Lung (tissue), 12 donors: Measurements from ENCODE around the gene ZC3H11A. TPM values are rescaled to one million over a fixed set of nuclear protein-coding genes. Genes with fewer than 3 reads are reported as not detected.

Experiments used
- ATAC-seq: fragments of 200-7000 bp; cut with Tn5 transposase; one replicate; pipeline ENCODE4 v1.9.1; 2020; ENCODE audit warnings: moderate number of reproducible peaks; ENCODE audit not compliant: insufficient read depth, low FRiP score
- DNase-seq, 3 donors: peaks; one replicate each; pipeline ENCODE4 v3.0.0-alpha.2; 2013 to 2017
- H3K27ac ChIP-seq, 2 donors: one replicate each; pipeline ENCODE4 v1.5.1; 2013; ENCODE audit warnings: mild to moderate bottlenecking in 2 of 2, moderate library complexity in 2 of 2, control low read depth in 1 of 2, inconsistent platforms in 1 of 2, low read depth in 1 of 2, low read length in 1 of 2
- H3K27me3 ChIP-seq, 3 donors: one replicate each; pipeline ENCODE4 v1.5.1; 2013; ENCODE audit warnings: low read length in 2 of 3; ENCODE audit not compliant: control insufficient read depth in 3 of 3, insufficient read depth in 3 of 3
- H3K36me3 ChIP-seq, 4 donors: one replicate each; pipeline ENCODE4 v1.5.1; 2013; ENCODE audit warnings: low read length in 4 of 4, mild to moderate bottlenecking in 1 of 4, moderate library complexity in 1 of 4; ENCODE audit not compliant: control insufficient read depth in 4 of 4, insufficient read depth in 4 of 4
- H3K4me1 ChIP-seq, 5 donors: one replicate each; pipeline ENCODE4 v1.5.1; 2013; ENCODE audit warnings: low read length in 5 of 5, mild to moderate bottlenecking in 2 of 5, moderate library complexity in 1 of 5; ENCODE audit not compliant: control insufficient read depth in 5 of 5, insufficient read depth in 5 of 5
- H3K4me3 ChIP-seq: one replicate; pipeline ENCODE4 v1.5.1; 2013; ENCODE audit warnings: mild to moderate bottlenecking, control low read depth, moderate library complexity
- H3K9ac ChIP-seq, 2 donors: one replicate each; pipeline ENCODE4 v1.5.1; 2013; ENCODE audit warnings: low read length in 2 of 2, control low read depth in 1 of 2; ENCODE audit not compliant: insufficient read depth in 1 of 2
- H3K9me3 ChIP-seq, 4 donors: one replicate each; pipeline ENCODE4 v1.5.1; 2013; ENCODE audit warnings: low read length in 3 of 4, mild to moderate bottlenecking in 1 of 4, moderate library complexity in 1 of 4; ENCODE audit not compliant: control insufficient read depth in 4 of 4, insufficient read depth in 3 of 4
- CTCF ChIP-seq: IDR thresholded peaks from 2 replicates; pipeline ENCODE4 v1.5.1; 2012; ENCODE audit warnings: mild to moderate bottlenecking; ENCODE audit errors: control extremely low read depth, extremely low read depth
- WGBS, 2 donors: extraction: QIAGEN DNeasy Blood & Tissue Kit; methylation state at CpG; one replicate each; pipeline ENCODE4 v1.1.7; 2013; 5-methylcytosine and 5-hydroxymethylcytosine counted together
- polyA plus RNA-seq, 2 donors: library from polyadenylated mRNA; stranded (reverse); fragments of 200-250 nt; gene quantifications; one replicate each; pipeline ENCODE4 v1.2.1, GENCODE V29; 2013
- total RNA-seq, 2 donors: library from RNA; depleted of rRNA in 1 of 2; stranded (reverse); fragments of >200 nt in 1 of 2; gene quantifications; one replicate each; pipeline ENCODE4 v1.2.1, GENCODE V29; 2014 to 2021
- donor health status: control.
- donor health status: control.
- donor health status: Bipolar disorder and iron deficiency.
- donor health status: healthy.
- donor health status: DM: yes; HTN: yes; CAD: no.

Gene ZC3H11A
- total and polyA plus RNA-seq, 4 donors, result 34.9 to 148 (median 46.4) TPM

- Histone ChIP-seq H3K4me3 (no peak overlapping the region), H3K36me3 (peaks cover 12 to 31% (median 16%) of the 10 kb centered on the region in 4 donors), H3K9me3 (no peaks in the 10 kb centered on the region), H3K4me1 (peaks cover 0 to 1% (median 0%) of the 10 kb centered on the region in 5 donors), H3K27ac (no peak overlapping the region), H3K9ac (no peak overlapping the region), H3K27me3 (no peaks in the 10 kb centered on the region)
- DNase-seq (no peak), ATAC-seq (no peak)
- 97 to 98% methylated on average over 2 of the region's 2 CpGs for WGBS, 2 donors
- TF ChIP-seq CTCF, result no peak
Observed at GRCh38 chr1:203813581-203814341, 18.3 kb downstream of the ZC3H11A start.

GRCh38 chr1:203818399-203818798 is 23.0 kb downstream of the ZC3H11A start:
- Histone ChIP-seq H3K27me3 (no peaks in the 10 kb centered on the region), H3K4me1 (no peaks in the 10 kb centered on the region), H3K9me3 (no peaks in the 10 kb centered on the region), H3K36me3 (peaks cover 21 to 50% (median 32%) of the 10 kb centered on the region in 4 donors), H3K4me3 (no peak overlapping the region), H3K9ac (no peak overlapping the region), H3K27ac (no peak overlapping the region)
- no peak for ATAC-seq
- WGBS, 2 donors, result 74 to 92% methylated on average over 6 of the region's 6 CpGs
- no peak for TF ChIP-seq CTCF
- DNase-seq, result no peak

- peaks cover 0 to 17% (median 0%) of the 10 kb centered on the region in 5 donors for H3K4me1 ChIP-seq
- ATAC-seq (no peak), DNase-seq (no peak)
- no peaks in the 10 kb centered on the region for H3K27me3 ChIP-seq
- H3K27ac ChIP-seq, result no peak overlapping the region
- WGBS, 2 donors, result 88 to 100% methylated on average over 1 of the region's 1 CpG
- H3K9me3 ChIP-seq, result no peaks in the 10 kb centered on the region
- H3K9ac ChIP-seq, result no peak overlapping the region
- TF ChIP-seq CTCF, result no peak
- H3K4me3 ChIP-seq, result no peak overlapping the region
- H3K36me3 ChIP-seq, result peaks cover 20 to 47% (median 27%) of the 10 kb centered on the region in 4 donors
Observed at GRCh38 chr1:203823306-203823705, 27.9 kb downstream of the ZC3H11A start.
